HCT116 (cell line): Measurements from ENCODE around the gene SMIM3. TPM values are rescaled to one million over a fixed set of nuclear protein-coding genes. Genes with fewer than 3 reads are reported as not detected.

Source experiments
- ATAC-seq: fragments of 200-7000 bp; cut with Tn5 transposase; 2 replicates; pipeline ENCODE4 v1.9.1; 2020; ENCODE audit warnings: mild to moderate bottlenecking, moderate library complexity
- BruUV-seq: library from RNA; stranded (reverse); fragments of 400-500 nt; replicated peaks from 2 replicates; lab custom pipeline; 2021; lab: Mats Ljungman, UMichigan
- CTCF ChIA-PET: fragments of 300-600 bp; sonication (Branson Sonifier 250); formaldehyde crosslinking; loops from one replicate; lab custom pipeline; 2021; ENCODE audit warnings: antibody characterized with exemption; lab: Charles Lee
- POLR2A ChIA-PET: fragments of 300-600, 350-600 bp; sonication (Branson Sonifier 250); formaldehyde crosslinking; loops from one replicate; lab custom pipeline; 2021; ENCODE audit warnings: antibody characterized with exemption; lab: Charles Lee
- RAD21 ChIA-PET, 2 experiments: fragments of 300-600 bp; sonication (Branson Sonifier 250); formaldehyde crosslinking; loops; one replicate each; lab custom pipeline; 2023; ENCODE audit warnings: low total read pairs in 2 of 2; ENCODE audit not compliant: uncharacterized antibody in 2 of 2, unreplicated experiment in 2 of 2, low non-redundant PET in 1 of 2; lab: Charles Lee
- DNase-seq: peaks from one replicate; pipeline ENCODE4 v3.0.0-alpha.2; 2010; ENCODE audit warnings: low read depth, low spot score
- H2AFZ ChIP-seq: fragments of 200-600 bp; shearing (Covaris generic), sonication (generic); 2 replicates; pipeline ENCODE4 v1.6.1; 2017; ENCODE audit warnings: low read depth, mixed run types, mixed read lengths, antibody characterized with exemption, low read length; ENCODE audit not compliant: poor library complexity, severe bottlenecking
- H3K27ac ChIP-seq: 2 replicates; pipeline ENCODE4 v1.5.1; 2012; ENCODE audit warnings: low read depth, low read length
- H3K27me3 ChIP-seq: fragments of 200-600 bp; sonication (generic); 2 replicates; pipeline ENCODE4 v1.6.1; 2016; ENCODE audit warnings: mixed run types, low read length, mixed read lengths; ENCODE audit not compliant: insufficient read depth
- H3K36me3 ChIP-seq, 2 experiments: fragments of 200-500 bp in 1 of 2; fragments of 200-600 bp in 1 of 2; sonication (Bioruptor generic) in 1 of 2; sonication (generic) in 1 of 2; 2 replicates each; pipeline versions ENCODE4 v1.5.1 to v1.6.1; 2014 to 2016; ENCODE audit warnings: low read length in 2 of 2, inconsistent platforms in 1 of 2, mixed read lengths in 1 of 2, mixed run types in 1 of 2; ENCODE audit not compliant: insufficient read depth in 2 of 2, control insufficient read depth in 1 of 2
- H3K4me1 ChIP-seq, 2 experiments: fragments of 200-600 bp in 1 of 2; sonication (generic) in 1 of 2; 2 replicates each; pipeline versions ENCODE4 v1.5.1 to v1.6.1; 2012 to 2017; ENCODE audit warnings: low read length in 2 of 2, inconsistent platforms in 1 of 2, mild to moderate bottlenecking in 1 of 2, mixed read lengths in 1 of 2, mixed run types in 1 of 2, moderate library complexity in 1 of 2; ENCODE audit not compliant: insufficient read depth in 2 of 2, control insufficient read depth in 1 of 2
- H3K4me2 ChIP-seq: fragments of 200-600 bp; sonication (generic); 2 replicates; pipeline ENCODE4 v1.6.1; 2017; ENCODE audit warnings: mixed run types, low read length, mixed read lengths
- H3K4me3 ChIP-seq, 2 experiments: fragments of 200-600 bp in 1 of 2; sonication (generic) in 1 of 2; replicated peaks in 1 of 2; 2 replicates each; pipeline ENCODE4 v1.5.1; 2011 to 2016; ENCODE audit warnings: low read length in 2 of 2, control low read depth in 1 of 2, low read depth in 1 of 2, mild to moderate bottlenecking in 1 of 2, mixed read lengths in 1 of 2, mixed run types in 1 of 2
- H3K79me2 ChIP-seq: fragments of 200-600 bp; sonication (generic); 2 replicates; pipeline ENCODE4 v1.6.1; 2017; ENCODE audit warnings: mild to moderate bottlenecking, mixed run types, low read length, moderate library complexity, mixed read lengths; ENCODE audit not compliant: insufficient read depth
- H3K9ac ChIP-seq: fragments of 200-600 bp; sonication (generic); 2 replicates; pipeline ENCODE4 v1.6.1; 2016; ENCODE audit warnings: low read length, mixed read lengths
- H3K9me2 ChIP-seq: fragments of 200-600 bp; sonication (generic), shearing (Covaris generic); 2 replicates; pipeline ENCODE4 v1.6.1; 2017; ENCODE audit warnings: mixed run types, mild to moderate bottlenecking, moderate library complexity; ENCODE audit not compliant: insufficient read depth
- H3K9me3 ChIP-seq, 2 experiments: fragments of 200-500 bp in 1 of 2; fragments of 200-600 bp in 1 of 2; sonication (Bioruptor generic) in 1 of 2; sonication (generic) in 1 of 2; 2 replicates each; pipeline ENCODE4 v1.6.1; 2014 to 2017; ENCODE audit warnings: low read length in 2 of 2, mixed read lengths in 2 of 2, inconsistent platforms in 1 of 2, low read depth in 1 of 2, mild to moderate bottlenecking in 1 of 2, mixed run types in 1 of 2, moderate library complexity in 1 of 2; ENCODE audit not compliant: control insufficient read depth in 1 of 2, insufficient read depth in 1 of 2
- H4K20me1 ChIP-seq: fragments of 200-600 bp; sonication (generic), shearing (Covaris generic); 2 replicates; pipeline ENCODE4 v1.6.1; 2017; ENCODE audit warnings: mixed run types, mild to moderate bottlenecking, moderate library complexity; ENCODE audit not compliant: insufficient read depth
- EGR1 ChIP-seq: IDR thresholded peaks from 2 replicates; pipeline ENCODE4 v1.6.1; 2012; ENCODE audit warnings: low read depth
- ELF1 ChIP-seq: IDR thresholded peaks from 2 replicates; pipeline ENCODE4 v1.6.1; 2012; ENCODE audit warnings: low read depth, borderline replicate concordance
- EZH2 ChIP-seq: fragments of 200-600 bp; sonication (generic); IDR thresholded peaks from 2 replicates; pipeline ENCODE4 v1.6.1; 2017; ENCODE audit warnings: antibody characterized with exemption, mixed run types
- EZH2phosphoT487 ChIP-seq: fragments of 200-600 bp; IDR thresholded peaks from 2 replicates; pipeline ENCODE4 v1.6.1; 2018; ENCODE audit warnings: antibody characterized with exemption, borderline replicate concordance
- JUND ChIP-seq: IDR thresholded peaks from 2 replicates; pipeline ENCODE4 v1.6.1; 2012
- POLR2AphosphoS5 ChIP-seq: IDR thresholded peaks from 2 replicates; pipeline ENCODE4 v1.6.1; 2011; ENCODE audit warnings: mild to moderate bottlenecking, low read depth, low read length, moderate library complexity
- SP1 ChIP-seq: IDR thresholded peaks from 2 replicates; pipeline ENCODE4 v1.6.1; 2012; ENCODE audit warnings: low read depth
- SRF ChIP-seq: IDR thresholded peaks from 2 replicates; pipeline ENCODE4 v1.6.1; 2012; ENCODE audit warnings: low read depth
- TCF7L2 ChIP-seq: IDR thresholded peaks from 2 replicates; pipeline ENCODE4 v1.7.0; 2011; ENCODE audit warnings: borderline replicate concordance, inconsistent platforms; ENCODE audit not compliant: insufficient read depth, insufficient read length; ENCODE audit errors: extremely low read depth
- YY1 ChIP-seq: IDR thresholded peaks from 2 replicates; pipeline ENCODE4 v1.6.1; 2011; ENCODE audit warnings: low read length, low read depth, moderate library complexity, mild to moderate bottlenecking; ENCODE audit not compliant: insufficient replicate concordance; ENCODE audit errors: extremely low read depth
- ZFX ChIP-seq: fragments of 450-650 bp; IDR thresholded peaks from 2 replicates; pipeline ENCODE4 v1.6.1; 2017
- ZNF274 ChIP-seq: fragments of 200-500 bp; sonication (Bioruptor generic); IDR thresholded peaks from 2 replicates; pipeline ENCODE4 v1.6.1; 2014; ENCODE audit warnings: mild to moderate bottlenecking, low read depth, low read length, inconsistent platforms
- intact Hi-C: fragments of 100-400 bp; cut with micrococcal nuclease; formaldehyde crosslinking; loops from 2 replicates; pipeline ENCODE4 v1.10.0; 2022
- total RNA-seq: library from RNA; stranded (reverse); gene quantifications from one replicate; pipeline ENCODE4 v1.2.1, GENCODE V29; 2021; ENCODE audit not compliant: unreplicated experiment
- TF ChIP-seq, protein P1 (sequence below): IDR thresholded peaks from 2 replicates; pipeline ENCODE4 v1.6.1; 2011; ENCODE audit warnings: mild to moderate bottlenecking, low read length, moderate library complexity; ENCODE audit not compliant: insufficient replicate concordance; ENCODE audit errors: extremely low read depth
- TF ChIP-seq, protein P2 (sequence below), 3 experiments: fragments of 200-600 bp in 1 of 3; sonication (generic) in 1 of 3; IDR thresholded peaks in 2 of 3; conservative IDR thresholded peaks in 1 of 3; 2 replicates each; pipeline ENCODE4 v1.5.1; 2012 to 2017; ENCODE audit warnings: low read depth in 2 of 3, low read length in 2 of 3, antibody characterized with exemption in 1 of 3, borderline replicate concordance in 1 of 3, control low read depth in 1 of 3, mild to moderate bottlenecking in 1 of 3, mixed read lengths in 1 of 3, mixed run types in 1 of 3, moderate library complexity in 1 of 3; ENCODE audit not compliant: insufficient read depth in 1 of 3
- TF ChIP-seq, protein P3 (sequence below): IDR thresholded peaks from 2 replicates; pipeline ENCODE4 v1.6.1; 2012; ENCODE audit warnings: low read depth
- TF ChIP-seq, protein P4 (sequence below): IDR thresholded peaks from 2 replicates; pipeline ENCODE4 v1.6.1; 2012
- TF ChIP-seq, protein P5 (sequence below): IDR thresholded peaks from 2 replicates; pipeline ENCODE4 v1.6.1; 2012

The SMIM3 gene
- total RNA-seq, 1 experiment from 2014 or later: 35.4 TPM

DNA sequence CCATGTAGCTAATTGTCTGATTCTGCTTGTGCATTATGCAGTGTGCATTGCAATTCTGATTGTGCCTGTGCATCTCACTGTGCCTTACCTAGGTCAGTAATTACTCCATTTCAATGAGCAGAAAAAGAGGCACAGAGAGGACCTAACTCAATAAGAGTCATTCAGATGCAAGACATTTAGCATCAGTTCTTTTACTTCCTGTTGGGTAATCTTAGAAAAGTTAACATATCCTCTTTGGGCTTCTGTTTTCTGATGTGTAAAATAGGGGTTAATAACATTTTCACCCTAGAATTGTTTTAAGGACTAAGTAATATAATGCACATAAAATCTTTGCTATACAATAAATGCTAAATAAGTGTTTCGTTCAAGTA is 12.8 kb upstream of the SMIM3 start (continued):
- TF ChIP-seq EZH2 (no peak), ZNF274 (no peak), YY1 (no peak), JUND (no peak)
- TF ChIP-seq, protein P1, sequence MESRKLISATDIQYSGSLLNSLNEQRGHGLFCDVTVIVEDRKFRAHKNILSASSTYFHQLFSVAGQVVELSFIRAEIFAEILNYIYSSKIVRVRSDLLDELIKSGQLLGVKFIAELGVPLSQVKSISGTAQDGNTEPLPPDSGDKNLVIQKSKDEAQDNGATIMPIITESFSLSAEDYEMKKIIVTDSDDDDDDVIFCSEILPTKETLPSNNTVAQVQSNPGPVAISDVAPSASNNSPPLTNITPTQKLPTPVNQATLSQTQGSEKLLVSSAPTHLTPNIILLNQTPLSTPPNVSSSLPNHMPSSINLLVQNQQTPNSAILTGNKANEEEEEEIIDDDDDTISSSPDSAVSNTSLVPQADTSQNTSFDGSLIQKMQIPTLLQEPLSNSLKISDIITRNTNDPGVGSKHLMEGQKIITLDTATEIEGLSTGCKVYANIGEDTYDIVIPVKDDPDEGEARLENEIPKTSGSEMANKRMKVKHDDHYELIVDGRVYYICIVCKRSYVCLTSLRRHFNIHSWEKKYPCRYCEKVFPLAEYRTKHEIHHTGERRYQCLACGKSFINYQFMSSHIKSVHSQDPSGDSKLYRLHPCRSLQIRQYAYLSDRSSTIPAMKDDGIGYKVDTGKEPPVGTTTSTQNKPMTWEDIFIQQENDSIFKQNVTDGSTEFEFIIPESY: no peak
- TF ChIP-seq, all 23 proteins: peak for 0

DNA sequence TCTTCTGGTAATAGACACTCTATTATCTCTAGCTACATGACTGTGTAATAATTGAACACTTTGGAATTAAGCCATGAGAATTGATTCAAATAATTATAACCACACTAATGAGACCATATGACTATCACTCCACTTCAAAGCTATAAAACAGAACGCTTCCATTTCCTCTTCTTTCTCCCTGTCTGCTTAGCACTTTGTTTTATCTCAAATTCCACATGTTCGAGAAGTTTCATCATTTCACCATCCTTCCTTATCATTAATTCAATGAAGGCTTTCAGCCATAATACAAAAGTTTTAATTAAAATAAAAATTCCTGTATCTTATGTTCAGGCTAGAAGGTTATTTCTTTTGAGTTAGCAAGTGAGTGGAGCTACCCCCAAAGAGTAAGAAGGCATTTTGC is 12.3 kb upstream of the SMIM3 start:
- POLR2A ChIA-PET: interaction anchor here (0.9 kb wide), 1 partner anchor 23 kb away, joined by 3 read pairs; no protein-coding TSS in a partner anchor
- H3K9me3 ChIP-seq: no peaks in the 10 kb centered on the region
- CTCF ChIA-PET: no interaction called here
- no peaks in the 10 kb centered on the region for H3K9me2 ChIP-seq
- H2AFZ ChIP-seq: no peak overlapping the region
- DNase-seq: no peak
- no peak overlapping the region for H3K4me3 ChIP-seq
- no peaks in the 10 kb centered on the region for H4K20me1 ChIP-seq
- TF ChIP-seq, protein P2, sequence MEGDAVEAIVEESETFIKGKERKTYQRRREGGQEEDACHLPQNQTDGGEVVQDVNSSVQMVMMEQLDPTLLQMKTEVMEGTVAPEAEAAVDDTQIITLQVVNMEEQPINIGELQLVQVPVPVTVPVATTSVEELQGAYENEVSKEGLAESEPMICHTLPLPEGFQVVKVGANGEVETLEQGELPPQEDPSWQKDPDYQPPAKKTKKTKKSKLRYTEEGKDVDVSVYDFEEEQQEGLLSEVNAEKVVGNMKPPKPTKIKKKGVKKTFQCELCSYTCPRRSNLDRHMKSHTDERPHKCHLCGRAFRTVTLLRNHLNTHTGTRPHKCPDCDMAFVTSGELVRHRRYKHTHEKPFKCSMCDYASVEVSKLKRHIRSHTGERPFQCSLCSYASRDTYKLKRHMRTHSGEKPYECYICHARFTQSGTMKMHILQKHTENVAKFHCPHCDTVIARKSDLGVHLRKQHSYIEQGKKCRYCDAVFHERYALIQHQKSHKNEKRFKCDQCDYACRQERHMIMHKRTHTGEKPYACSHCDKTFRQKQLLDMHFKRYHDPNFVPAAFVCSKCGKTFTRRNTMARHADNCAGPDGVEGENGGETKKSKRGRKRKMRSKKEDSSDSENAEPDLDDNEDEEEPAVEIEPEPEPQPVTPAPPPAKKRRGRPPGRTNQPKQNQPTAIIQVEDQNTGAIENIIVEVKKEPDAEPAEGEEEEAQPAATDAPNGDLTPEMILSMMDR (IDR thresholded peaks at IDR 0.05 in 2 of 3, conservative IDR thresholded peaks at IDR 0.05 in 1 of 3; ENCODE audit: borderline replicate concordance in 1 of 3, insufficient read depth in 1 of 3, low read depth in 2 of 3, low read length in 2 of 3): no peak
- TF ChIP-seq YY1: no peak
- no peak for TF ChIP-seq ZNF274
- no peak for TF ChIP-seq SRF
- no peak for TF ChIP-seq EGR1
- TF ChIP-seq, protein P3, sequence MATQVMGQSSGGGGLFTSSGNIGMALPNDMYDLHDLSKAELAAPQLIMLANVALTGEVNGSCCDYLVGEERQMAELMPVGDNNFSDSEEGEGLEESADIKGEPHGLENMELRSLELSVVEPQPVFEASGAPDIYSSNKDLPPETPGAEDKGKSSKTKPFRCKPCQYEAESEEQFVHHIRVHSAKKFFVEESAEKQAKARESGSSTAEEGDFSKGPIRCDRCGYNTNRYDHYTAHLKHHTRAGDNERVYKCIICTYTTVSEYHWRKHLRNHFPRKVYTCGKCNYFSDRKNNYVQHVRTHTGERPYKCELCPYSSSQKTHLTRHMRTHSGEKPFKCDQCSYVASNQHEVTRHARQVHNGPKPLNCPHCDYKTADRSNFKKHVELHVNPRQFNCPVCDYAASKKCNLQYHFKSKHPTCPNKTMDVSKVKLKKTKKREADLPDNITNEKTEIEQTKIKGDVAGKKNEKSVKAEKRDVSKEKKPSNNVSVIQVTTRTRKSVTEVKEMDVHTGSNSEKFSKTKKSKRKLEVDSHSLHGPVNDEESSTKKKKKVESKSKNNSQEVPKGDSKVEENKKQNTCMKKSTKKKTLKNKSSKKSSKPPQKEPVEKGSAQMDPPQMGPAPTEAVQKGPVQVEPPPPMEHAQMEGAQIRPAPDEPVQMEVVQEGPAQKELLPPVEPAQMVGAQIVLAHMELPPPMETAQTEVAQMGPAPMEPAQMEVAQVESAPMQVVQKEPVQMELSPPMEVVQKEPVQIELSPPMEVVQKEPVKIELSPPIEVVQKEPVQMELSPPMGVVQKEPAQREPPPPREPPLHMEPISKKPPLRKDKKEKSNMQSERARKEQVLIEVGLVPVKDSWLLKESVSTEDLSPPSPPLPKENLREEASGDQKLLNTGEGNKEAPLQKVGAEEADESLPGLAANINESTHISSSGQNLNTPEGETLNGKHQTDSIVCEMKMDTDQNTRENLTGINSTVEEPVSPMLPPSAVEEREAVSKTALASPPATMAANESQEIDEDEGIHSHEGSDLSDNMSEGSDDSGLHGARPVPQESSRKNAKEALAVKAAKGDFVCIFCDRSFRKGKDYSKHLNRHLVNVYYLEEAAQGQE: no peak
- TF ChIP-seq TCF7L2: no peak
- no peak for TF ChIP-seq POLR2AphosphoS5
- no peak for TF ChIP-seq ELF1
- no peak for TF ChIP-seq EZH2
- TF ChIP-seq EZH2phosphoT487: no peak
- TF ChIP-seq, protein P4, sequence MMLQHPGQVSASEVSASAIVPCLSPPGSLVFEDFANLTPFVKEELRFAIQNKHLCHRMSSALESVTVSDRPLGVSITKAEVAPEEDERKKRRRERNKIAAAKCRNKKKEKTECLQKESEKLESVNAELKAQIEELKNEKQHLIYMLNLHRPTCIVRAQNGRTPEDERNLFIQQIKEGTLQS: no peak
- no peak for TF ChIP-seq ZFX
- TF ChIP-seq SP1: no peak
- no peak for TF ChIP-seq JUND
- TF ChIP-seq, protein P5, sequence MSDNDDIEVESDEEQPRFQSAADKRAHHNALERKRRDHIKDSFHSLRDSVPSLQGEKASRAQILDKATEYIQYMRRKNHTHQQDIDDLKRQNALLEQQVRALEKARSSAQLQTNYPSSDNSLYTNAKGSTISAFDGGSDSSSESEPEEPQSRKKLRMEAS: no peak
- intact Hi-C loops: no loop called here
- no peak overlapping the region for H3K9ac ChIP-seq
- H3K4me1 ChIP-seq: 0 out of 4 replicates have a peak, but pooled peaks cover 0 to 6% of the 10 kb centered on the region in 2 experiments
- no peaks in the 10 kb centered on the region for H3K27me3 ChIP-seq
- RAD21 ChIA-PET: no interaction called here
- no peaks in the 10 kb centered on the region for H3K36me3 ChIP-seq
- BruUV-seq: no TSS peak
- ATAC-seq: no peak
- H3K27ac ChIP-seq: no peak overlapping the region
- H3K4me2 ChIP-seq: no peak overlapping the region
- H3K79me2 ChIP-seq: no peaks in the 10 kb centered on the region
